IMR-90 (cell line): ENCODE results near the gene TTC39B. TPM values are rescaled to one million over a fixed set of nuclear protein-coding genes. Genes with fewer than 3 reads are reported as not detected.

Source experiments
- ATAC-seq: fragments of 200-7000 bp; cut with Tn5 transposase; 2 replicates; pipeline ENCODE4 v1.9.1; 2020; ENCODE audit warnings: low read depth, mild to moderate bottlenecking, moderate library complexity
- BruUV-seq: library from RNA; stranded (reverse); fragments of 400-500 nt; replicated peaks from 2 replicates; lab custom pipeline; 2021; lab: Mats Ljungman, UMichigan
- CTCF ChIA-PET: fragments of 300-600 bp; formaldehyde crosslinking; extraction: SDS; loops from one replicate; lab custom pipeline; 2021; ENCODE audit warnings: antibody characterized with exemption; lab: Yijun Ruan, JAX
- POLR2A ChIA-PET: fragments of 300-600 bp; sonication (Branson Sonifier 250); formaldehyde crosslinking; loops from one replicate; lab custom pipeline; 2022; ENCODE audit warnings: antibody characterized with exemption; ENCODE audit not compliant: unreplicated experiment; lab: Charles Lee
- DNase-seq: peaks from one replicate; pipeline ENCODE4 v3.0.0; 2013
- H2AFZ ChIP-seq: replicated peaks from 2 replicates; pipeline ENCODE3; 2013; ENCODE audit warnings: low read length, mild to moderate bottlenecking; ENCODE audit not compliant: poor library complexity
- H2AK5ac ChIP-seq: 2 replicates; pipeline ENCODE4 v1.6.1; 2013; ENCODE audit warnings: low read depth, low read length, inconsistent platforms
- H2AK9ac ChIP-seq: replicated peaks from 2 replicates; pipeline ENCODE3; 2013; ENCODE audit warnings: mild to moderate bottlenecking, low read depth, low read length, moderate library complexity; ENCODE audit not compliant: poor library complexity
- H2BK120ac ChIP-seq: 2 replicates; pipeline ENCODE4 v1.6.1; 2013; ENCODE audit warnings: low read depth, low read length, inconsistent platforms
- H2BK15ac ChIP-seq: 3 replicates; pipeline ENCODE4 v1.6.1; 2013; ENCODE audit warnings: low read depth, low read length, inconsistent platforms
- H2BK20ac ChIP-seq: 2 replicates; pipeline ENCODE4 v1.6.1; 2013; ENCODE audit warnings: low read depth, mild to moderate bottlenecking, inconsistent platforms, low read length, moderate library complexity
- H2BK5ac ChIP-seq: 2 replicates; pipeline ENCODE4 v1.6.1; 2013; ENCODE audit warnings: mild to moderate bottlenecking, low read depth, low read length, inconsistent platforms; ENCODE audit not compliant: poor library complexity, severe bottlenecking
- H3K14ac ChIP-seq: replicated peaks from 2 replicates; pipeline ENCODE4 v1.6.1; 2013; ENCODE audit warnings: low read depth, low read length, inconsistent platforms
- H3K18ac ChIP-seq: 2 replicates; pipeline ENCODE4 v1.6.1; 2013; ENCODE audit warnings: low read depth, low read length, control low read depth
- H3K23ac ChIP-seq: 2 replicates; pipeline ENCODE4 v1.6.1; 2013; ENCODE audit warnings: low read depth, low read length, inconsistent platforms
- H3K27ac ChIP-seq: 2 replicates; pipeline ENCODE4 v1.5.1; 2013; ENCODE audit warnings: mild to moderate bottlenecking, control low read depth, low read length; ENCODE audit not compliant: insufficient read depth
- H3K27me3 ChIP-seq: 2 replicates; pipeline ENCODE4 v1.6.1; 2013; ENCODE audit warnings: low read length; ENCODE audit not compliant: control insufficient read depth, insufficient read depth
- H3K36me3 ChIP-seq: 2 replicates; pipeline ENCODE4 v1.6.1; 2013; ENCODE audit warnings: low read length, mixed read lengths; ENCODE audit not compliant: control insufficient read depth, insufficient read depth
- H3K4ac ChIP-seq: 2 replicates; pipeline ENCODE4 v1.6.1; 2013; ENCODE audit warnings: low read depth, low read length, inconsistent platforms
- H3K4me1 ChIP-seq: 2 replicates; pipeline ENCODE4 v1.6.1; 2013; ENCODE audit warnings: low read length, mixed read lengths; ENCODE audit not compliant: control insufficient read depth, insufficient read depth
- H3K4me2 ChIP-seq: 2 replicates; pipeline ENCODE4 v1.6.1; 2013; ENCODE audit warnings: low read depth, mild to moderate bottlenecking, control low read depth, low read length, moderate library complexity
- H3K4me3 ChIP-seq: 2 replicates; pipeline ENCODE4 v1.5.1; 2013; ENCODE audit warnings: low read depth, mild to moderate bottlenecking, control low read depth, low read length, moderate library complexity; ENCODE audit not compliant: insufficient read depth
- H3K56ac ChIP-seq: 2 replicates; pipeline ENCODE4 v1.6.1; 2013; ENCODE audit warnings: low read length, inconsistent platforms; ENCODE audit not compliant: insufficient read depth; ENCODE audit errors: extremely low read depth
- H3K79me1 ChIP-seq, 2 experiments: 2 replicates each; pipeline ENCODE4 v1.6.1; 2013; ENCODE audit warnings: low read length in 2 of 2, inconsistent platforms in 1 of 2, low read depth in 1 of 2
- H3K9ac ChIP-seq: 2 replicates; pipeline ENCODE4 v1.6.1; 2013; ENCODE audit warnings: low read depth, low read length, control low read depth
- H3K9me1 ChIP-seq: 2 replicates; pipeline ENCODE4 v1.6.1; 2013; ENCODE audit warnings: low read length, inconsistent platforms; ENCODE audit not compliant: insufficient read depth
- H3K9me3 ChIP-seq: 2 replicates; pipeline ENCODE4 v1.6.1; 2013; ENCODE audit warnings: low read length; ENCODE audit not compliant: control insufficient read depth, insufficient read depth
- H4K20me1 ChIP-seq: 2 replicates; pipeline ENCODE4 v1.6.1; 2013; ENCODE audit warnings: low read length, inconsistent platforms; ENCODE audit not compliant: insufficient read depth
- H4K5ac ChIP-seq: 2 replicates; pipeline ENCODE4 v1.6.1; 2013; ENCODE audit warnings: mild to moderate bottlenecking, low read depth, low read length, control low read depth
- H4K8ac ChIP-seq, 2 experiments: 2 replicates each; pipeline ENCODE4 v1.6.1; 2013; ENCODE audit warnings: low read depth in 2 of 2, low read length in 2 of 2, control low read depth in 1 of 2, inconsistent platforms in 1 of 2
- H4K91ac ChIP-seq: 2 replicates; pipeline ENCODE4 v1.6.1; 2013; ENCODE audit warnings: low read depth, low read length, inconsistent platforms; ENCODE audit not compliant: insufficient read depth
- BHLHE40 ChIP-seq: fragments of 150-350 bp; IDR thresholded peaks from 2 replicates; pipeline ENCODE4 v1.6.1; 2016; ENCODE audit warnings: mild to moderate bottlenecking, low read depth, low read length
- CEBPB ChIP-seq: IDR thresholded peaks from 2 replicates; pipeline ENCODE4 v1.6.1; 2012; ENCODE audit warnings: low read depth, low read length, improper control_type of control experiment
- CHD1 ChIP-seq: IDR thresholded peaks from 2 replicates; pipeline ENCODE4 v1.6.1; 2012; ENCODE audit warnings: low read depth, low read length, improper control_type of control experiment
- FOS ChIP-seq: fragments of 150-350 bp; IDR thresholded peaks from 2 replicates; pipeline ENCODE4 v1.6.1; 2016; ENCODE audit warnings: low read depth, low read length
- MAFK ChIP-seq: IDR thresholded peaks from 2 replicates; pipeline ENCODE4 v1.6.1; 2012; ENCODE audit warnings: low read depth, low read length, improper control_type of control experiment
- MAZ ChIP-seq: IDR thresholded peaks from 2 replicates; pipeline ENCODE4 v1.6.1; 2012; ENCODE audit warnings: low read depth, mild to moderate bottlenecking, low read length, improper control_type of control experiment, moderate library complexity, borderline replicate concordance
- MXI1 ChIP-seq: IDR thresholded peaks from 2 replicates; pipeline ENCODE4 v1.6.1; 2012; ENCODE audit warnings: low read depth, mild to moderate bottlenecking, low read length, moderate library complexity, borderline replicate concordance
- NFE2L2 ChIP-seq: fragments of 150-350 bp; IDR thresholded peaks from 2 replicates; pipeline ENCODE4 v1.6.1; 2016; ENCODE audit warnings: low read depth, mild to moderate bottlenecking, low read length
- POLR2A ChIP-seq: IDR thresholded peaks from 2 replicates; pipeline ENCODE4 v1.6.1; 2012; ENCODE audit warnings: mild to moderate bottlenecking, low read depth, low read length
- RAD21 ChIP-seq: IDR thresholded peaks from 2 replicates; pipeline ENCODE4 v1.6.1; 2012; ENCODE audit warnings: low read length, improper control_type of control experiment
- RCOR1 ChIP-seq: IDR thresholded peaks from 2 replicates; pipeline ENCODE4 v1.6.1; 2012; ENCODE audit warnings: mild to moderate bottlenecking, low read length, improper control_type of control experiment; ENCODE audit not compliant: insufficient replicate concordance
- RFX5 ChIP-seq: IDR thresholded peaks from 2 replicates; pipeline ENCODE4 v1.8.0; 2012; ENCODE audit warnings: low read depth, mild to moderate bottlenecking, low read length, moderate library complexity
- SMC3 ChIP-seq: fragments of 150-350 bp; IDR thresholded peaks from 2 replicates; pipeline ENCODE4 v1.6.1; 2016; ENCODE audit warnings: low read depth, mild to moderate bottlenecking, antibody characterized with exemption, low read length, moderate library complexity
- WGBS, 2 experiments: methylation state at CpG; one replicate each; pipeline versions ENCODE4 v1.1.5 to v1.1.7; 2013; ENCODE audit warnings: missing lambda C conversion rate in 2 of 2; ENCODE audit not compliant: insufficient read length in 1 of 2; ENCODE audit errors: extremely low coverage in 2 of 2; 5-methylcytosine and 5-hydroxymethylcytosine counted together
- dilution Hi-C: fragments of 300-500 bp; cut with HindIII; formaldehyde crosslinking; loops from one replicate; pipeline ENCODE4 v1.14.3; 2018; ENCODE audit warnings: low sequenced_read_pairs; ENCODE audit not compliant: unreplicated experiment
- in situ Hi-C: fragments of 300-500 bp; cut with MboI; formaldehyde crosslinking; loops from 3 replicates; pipeline ENCODE4 v1.14.3; 2019; ENCODE audit warnings: low sequenced_read_pairs, inconsistent platforms, mixed read lengths
- intact Hi-C: fragments of 100-400 bp; cut with micrococcal nuclease; formaldehyde crosslinking; loops from 2 replicates; pipeline ENCODE4 v1.10.0; 2022
- polyA plus RNA-seq, 3 experiments: library from polyadenylated mRNA; depleted of rRNA; stranded (reverse); fragments of >200 nt; gene quantifications; 2 replicates each; pipeline ENCODE4 v1.2.3, GENCODE V29; 2012; ENCODE audit warnings: low replicate concordance in 1 of 3
- total RNA-seq: library from RNA; depleted of rRNA; stranded (reverse); fragments of >200 nt; gene quantifications from 2 replicates; pipeline ENCODE4 v1.2.3, GENCODE V29; 2012
- TF ChIP-seq, protein P1 (sequence below): fragments of 150-350 bp; IDR thresholded peaks from 2 replicates; pipeline ENCODE4 v1.6.1; 2017; ENCODE audit warnings: mild to moderate bottlenecking, antibody characterized with exemption, low read length, low read depth
- TF ChIP-seq, protein P2 (sequence below): fragments of 150-350 bp; IDR thresholded peaks from 2 replicates; pipeline ENCODE4 v1.6.1; 2016; ENCODE audit warnings: low read depth, mild to moderate bottlenecking, low read length, moderate library complexity, borderline replicate concordance
- TF ChIP-seq, protein P3 (sequence below): conservative IDR thresholded peaks from 2 replicates; pipeline ENCODE4 v1.5.1; 2012; ENCODE audit warnings: mild to moderate bottlenecking, low read depth, low read length, improper control_type of control experiment

The TTC39B gene
- total and polyA plus RNA-seq, 2 of the 4 experiments (the other 2 are of a cell fraction) = 2.5 to 12.2 TPM

DNA sequence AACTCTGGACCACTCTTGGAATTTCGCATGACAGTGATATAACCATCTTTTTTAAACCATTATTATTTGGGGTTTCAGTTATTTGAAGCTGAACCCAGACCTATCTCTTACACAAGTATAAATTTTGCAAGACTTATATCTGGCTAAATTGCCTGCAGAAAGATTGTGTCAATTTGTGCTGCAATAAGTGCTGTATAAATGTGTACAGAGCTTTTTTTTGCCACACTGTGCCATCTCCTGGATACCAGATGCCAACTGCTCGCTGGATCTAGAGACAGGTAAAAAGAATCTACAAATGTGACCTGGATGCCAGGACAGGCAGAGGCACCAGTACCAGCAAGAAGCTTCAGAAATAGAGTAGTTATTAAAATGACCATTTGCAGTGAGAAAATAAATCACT is 25.9 kb upstream of the TTC39B start:
- no peaks in the 10 kb centered on the region for H3K9me1 ChIP-seq
- no peak overlapping the region for H2BK120ac ChIP-seq

More for the DNA sequence above, 25.9 kb upstream of the TTC39B start:
- H3K9ac ChIP-seq = no peak overlapping the region
- H3K56ac ChIP-seq = no peak overlapping the region
- peaks cover 6% of the 10 kb centered on the region; the same call in 1 of the 2 replicates for H3K27me3 ChIP-seq
- no peak overlapping the region for H2BK5ac ChIP-seq
- H3K79me1 ChIP-seq = no peaks in the 10 kb centered on the region
- no peak overlapping the region for H3K27ac ChIP-seq
- H4K8ac ChIP-seq = no peak overlapping the region
- H3K36me3 ChIP-seq = no peaks in the 10 kb centered on the region
- no peak overlapping the region for H3K4me3 ChIP-seq
- DNase-seq = no peak
- intact Hi-C loops = no loop called here
- no peak overlapping the region for H2AFZ ChIP-seq
- no peaks in the 10 kb centered on the region for H4K20me1 ChIP-seq
- no peak overlapping the region for H3K23ac ChIP-seq
- BruUV-seq = no TSS peak
- H3K9me3 ChIP-seq = no peaks in the 10 kb centered on the region; the same call in 1 of the 2 replicates
- CTCF ChIA-PET = no interaction called here
- no peak overlapping the region for H3K4me2 ChIP-seq
- TF ChIP-seq, protein P1, sequence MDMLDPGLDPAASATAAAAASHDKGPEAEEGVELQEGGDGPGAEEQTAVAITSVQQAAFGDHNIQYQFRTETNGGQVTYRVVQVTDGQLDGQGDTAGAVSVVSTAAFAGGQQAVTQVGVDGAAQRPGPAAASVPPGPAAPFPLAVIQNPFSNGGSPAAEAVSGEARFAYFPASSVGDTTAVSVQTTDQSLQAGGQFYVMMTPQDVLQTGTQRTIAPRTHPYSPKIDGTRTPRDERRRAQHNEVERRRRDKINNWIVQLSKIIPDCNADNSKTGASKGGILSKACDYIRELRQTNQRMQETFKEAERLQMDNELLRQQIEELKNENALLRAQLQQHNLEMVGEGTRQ = no peak
- TF ChIP-seq CEBPB = no peak
- no peak for TF ChIP-seq NFE2L2
- no peak for TF ChIP-seq MAZ
- TF ChIP-seq POLR2A = no peak
- no peak for TF ChIP-seq FOS
- TF ChIP-seq MXI1 = no peak
- no peak for TF ChIP-seq RCOR1
- TF ChIP-seq RAD21 = no peak
- TF ChIP-seq, protein P2, sequence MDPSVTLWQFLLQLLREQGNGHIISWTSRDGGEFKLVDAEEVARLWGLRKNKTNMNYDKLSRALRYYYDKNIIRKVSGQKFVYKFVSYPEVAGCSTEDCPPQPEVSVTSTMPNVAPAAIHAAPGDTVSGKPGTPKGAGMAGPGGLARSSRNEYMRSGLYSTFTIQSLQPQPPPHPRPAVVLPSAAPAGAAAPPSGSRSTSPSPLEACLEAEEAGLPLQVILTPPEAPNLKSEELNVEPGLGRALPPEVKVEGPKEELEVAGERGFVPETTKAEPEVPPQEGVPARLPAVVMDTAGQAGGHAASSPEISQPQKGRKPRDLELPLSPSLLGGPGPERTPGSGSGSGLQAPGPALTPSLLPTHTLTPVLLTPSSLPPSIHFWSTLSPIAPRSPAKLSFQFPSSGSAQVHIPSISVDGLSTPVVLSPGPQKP = no peak
- no peak for TF ChIP-seq CHD1
- TF ChIP-seq BHLHE40 = no peak
- TF ChIP-seq, protein P3, sequence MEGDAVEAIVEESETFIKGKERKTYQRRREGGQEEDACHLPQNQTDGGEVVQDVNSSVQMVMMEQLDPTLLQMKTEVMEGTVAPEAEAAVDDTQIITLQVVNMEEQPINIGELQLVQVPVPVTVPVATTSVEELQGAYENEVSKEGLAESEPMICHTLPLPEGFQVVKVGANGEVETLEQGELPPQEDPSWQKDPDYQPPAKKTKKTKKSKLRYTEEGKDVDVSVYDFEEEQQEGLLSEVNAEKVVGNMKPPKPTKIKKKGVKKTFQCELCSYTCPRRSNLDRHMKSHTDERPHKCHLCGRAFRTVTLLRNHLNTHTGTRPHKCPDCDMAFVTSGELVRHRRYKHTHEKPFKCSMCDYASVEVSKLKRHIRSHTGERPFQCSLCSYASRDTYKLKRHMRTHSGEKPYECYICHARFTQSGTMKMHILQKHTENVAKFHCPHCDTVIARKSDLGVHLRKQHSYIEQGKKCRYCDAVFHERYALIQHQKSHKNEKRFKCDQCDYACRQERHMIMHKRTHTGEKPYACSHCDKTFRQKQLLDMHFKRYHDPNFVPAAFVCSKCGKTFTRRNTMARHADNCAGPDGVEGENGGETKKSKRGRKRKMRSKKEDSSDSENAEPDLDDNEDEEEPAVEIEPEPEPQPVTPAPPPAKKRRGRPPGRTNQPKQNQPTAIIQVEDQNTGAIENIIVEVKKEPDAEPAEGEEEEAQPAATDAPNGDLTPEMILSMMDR = no peak
- no peak for TF ChIP-seq SMC3
- no peak for TF ChIP-seq RFX5
- no peak for TF ChIP-seq MAFK
- no peak overlapping the region for H4K91ac ChIP-seq
- POLR2A ChIA-PET = no interaction called here
- H3K14ac ChIP-seq = no peak overlapping the region
- no peak for ATAC-seq
- no peak overlapping the region for H2BK15ac ChIP-seq
- H2AK9ac ChIP-seq = no peak overlapping the region
- no peak overlapping the region for H2AK5ac ChIP-seq
- in situ Hi-C loops = no loop called here
- H3K4me1 ChIP-seq = no peaks in the 10 kb centered on the region
- WGBS, 2 experiments = no CpG with 5 or more reads among the region's 2 CpGs
- dilution Hi-C loops = no loop called here
- no peak overlapping the region for H3K4ac ChIP-seq
- H3K18ac ChIP-seq = no peak overlapping the region
- no peak overlapping the region for H4K5ac ChIP-seq
- no peak overlapping the region for H2BK20ac ChIP-seq
